HG03097 (cell line): ENCODE measurements around the gene MAPKAPK3.

Experiments used
- ATAC-seq: cut with Tn5 transposase; IDR thresholded peaks from one replicate; pipeline ENCODE4 v1.9.1; 2021; ENCODE audit not compliant: unreplicated experiment, low FRiP score

Gene MAPKAPK3

GRCh38 chr3:50607271-50608091 lies 9.5 kb upstream of the MAPKAPK3 start:
- no peak for ATAC-seq

- no peak for ATAC-seq
These were observed 8.7 kb upstream of the MAPKAPK3 start for GRCh38 chr3:50608278-50608677.

- ATAC-seq = no peak
These were observed 7.7 kb upstream of the MAPKAPK3 start for GRCh38 chr3:50609071-50609762.

DNA sequence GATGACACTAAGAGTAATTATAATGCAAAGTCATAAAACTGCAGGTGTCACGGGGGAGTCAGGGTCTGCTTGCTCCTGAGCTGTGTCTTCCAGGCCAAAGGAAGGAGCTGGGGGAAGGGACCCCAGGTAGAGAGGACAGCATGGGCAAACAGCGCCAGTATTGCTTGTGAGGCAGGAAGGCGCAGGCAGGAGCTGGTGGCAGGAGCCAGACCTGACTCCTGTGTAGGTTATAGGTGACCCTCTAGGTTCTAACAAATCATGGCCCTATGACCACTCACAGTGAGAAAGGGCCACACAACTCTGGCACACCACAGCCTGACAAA lies 7.2 kb upstream of the MAPKAPK3 start:
- no peak for ATAC-seq

DNA sequence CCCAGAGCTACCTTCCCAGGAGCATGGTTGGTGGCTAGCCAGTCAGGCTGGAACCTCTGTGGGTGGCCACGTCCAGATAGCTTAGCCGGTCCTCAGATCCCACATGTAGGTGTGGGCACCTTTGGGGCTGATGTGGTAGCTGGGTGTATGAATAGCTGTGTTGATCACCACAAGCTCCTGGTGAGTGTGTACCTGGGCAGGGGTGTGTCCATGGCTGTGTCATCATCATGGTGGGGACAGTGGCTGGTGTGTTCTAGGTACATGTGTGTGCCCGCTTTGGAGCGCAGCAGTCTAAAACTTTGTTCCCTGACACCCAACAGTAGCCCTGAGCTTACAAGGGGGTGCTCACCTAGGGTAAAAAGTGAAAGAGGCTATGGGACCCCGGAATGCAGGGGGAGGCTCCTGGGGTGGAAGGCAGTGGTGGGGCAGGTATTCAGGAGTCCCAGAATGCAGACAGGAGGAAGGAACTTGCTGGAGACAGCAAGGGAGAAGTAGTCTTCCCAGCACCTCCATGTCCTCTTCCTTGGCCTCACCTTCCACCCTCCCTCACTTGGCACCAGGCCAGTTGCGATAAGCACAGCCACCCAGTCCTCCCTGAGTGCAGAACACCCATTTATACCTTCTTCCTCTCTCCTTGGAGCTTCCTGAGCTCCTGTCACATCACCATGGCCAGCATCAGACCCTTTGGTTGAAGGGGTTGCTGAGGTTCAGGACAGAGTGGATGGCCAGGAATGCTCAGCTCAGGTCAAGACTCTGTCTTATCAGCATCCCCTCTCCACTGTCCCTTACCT lies 6.6 kb upstream of the MAPKAPK3 start:
- no peak for ATAC-seq

GRCh38 chr3:50610992-50611463 lies 5.9 kb upstream of the MAPKAPK3 start:
- no peak for ATAC-seq

- ATAC-seq = peak; percentile 49
These were observed 5.3 kb upstream of the MAPKAPK3 start, which contains the start of gene CISH for GRCh38 chr3:50611464-50612233. Gene CISH (minus strand): TSS chr3:50611774. CDS start chr3:50611650, 124 bp downstream.

DNA sequence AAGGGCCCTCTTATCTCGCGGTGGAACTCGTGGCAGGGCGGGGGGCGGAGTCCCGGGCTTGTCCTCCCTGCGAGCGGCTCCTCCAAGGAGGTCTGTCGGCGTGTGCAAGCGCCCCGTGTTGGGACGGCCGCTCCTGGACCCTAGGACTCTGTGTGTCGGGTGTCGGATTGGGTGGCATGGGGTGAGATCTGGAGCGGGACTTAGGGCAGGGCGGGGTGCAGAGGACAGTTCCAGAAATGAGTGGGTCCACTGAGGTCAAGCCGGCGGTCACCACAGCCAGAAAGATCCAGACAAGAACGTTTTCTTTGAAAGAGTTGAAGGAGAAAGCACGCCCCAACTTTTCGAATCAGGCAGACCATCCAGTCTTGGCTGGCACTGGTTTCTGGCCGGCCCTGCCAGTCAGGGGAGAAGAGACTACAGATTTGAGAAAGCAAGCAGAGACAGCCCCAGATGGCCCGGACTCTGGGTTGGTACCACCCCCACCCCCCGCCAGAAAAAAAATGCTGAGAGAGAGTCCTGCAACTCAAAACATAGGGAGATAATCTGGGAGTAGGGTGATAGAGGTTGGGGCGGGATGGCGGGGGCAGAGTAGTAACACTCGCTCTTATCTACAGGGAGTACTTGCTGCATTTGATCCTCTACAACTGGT lies 4.6 kb upstream of the MAPKAPK3 start:
- no peak for ATAC-seq

GRCh38 chr3:50612970-50613846 lies 3.7 kb upstream of the MAPKAPK3 start:
- ATAC-seq = no peak

- ATAC-seq = no peak
These were observed 1.8 kb upstream of the MAPKAPK3 start for GRCh38 chr3:50615190-50615589.

- ATAC-seq = peak; percentile 28
These were observed 765 bp upstream of the MAPKAPK3 start for GRCh38 chr3:50616003-50616769.

DNA sequence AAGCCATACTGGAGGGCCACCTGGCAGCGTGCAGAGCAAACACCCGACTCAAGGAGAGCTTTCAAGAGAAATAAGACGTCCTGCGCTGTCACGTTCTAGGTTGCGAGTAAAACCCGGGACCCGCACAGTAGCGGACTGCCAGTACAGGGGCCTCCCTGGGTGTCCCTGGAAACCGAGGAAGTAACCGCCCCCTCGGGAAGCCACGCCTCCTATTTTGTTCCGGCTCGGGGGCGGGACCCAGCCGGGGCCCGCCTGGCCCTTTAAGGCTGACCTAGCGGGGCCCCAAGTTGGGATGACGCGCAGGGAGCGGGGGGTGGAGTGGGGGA lies 218 bp upstream of the MAPKAPK3 start:
- peak; percentile 57 for ATAC-seq

GRCh38 chr3:50617911-50618481 lies 1.0 kb downstream of the MAPKAPK3 start:
- ATAC-seq = no peak

DNA sequence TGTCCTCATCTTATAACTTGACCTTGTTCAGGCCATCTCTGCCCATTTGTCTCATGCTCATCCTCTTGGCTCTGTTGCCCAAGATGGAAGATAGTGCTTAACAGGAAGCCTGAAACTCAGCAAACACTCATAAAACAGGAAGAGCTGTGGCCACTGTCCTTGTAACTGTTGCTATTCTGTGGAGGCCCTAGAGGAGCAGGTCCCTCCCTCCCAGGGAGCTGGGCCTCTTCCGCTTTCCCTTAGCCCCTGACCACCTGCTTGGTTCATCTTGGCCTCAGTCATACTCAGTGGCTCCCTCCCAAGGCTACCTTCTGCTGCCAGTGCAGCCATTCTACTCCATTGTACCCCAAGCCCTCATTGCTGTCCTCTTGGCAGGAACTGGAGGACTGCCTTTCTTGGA lies 3.5 kb downstream of the MAPKAPK3 start:
- no peak for ATAC-seq

GRCh38 chr3:50620820-50621219 lies 3.9 kb downstream of the MAPKAPK3 start:
- ATAC-seq = no peak

- no peak for ATAC-seq
These were observed 5.9 kb downstream of the MAPKAPK3 start for GRCh38 chr3:50622881-50623280.

GRCh38 chr3:50623840-50624474 lies 7.0 kb downstream of the MAPKAPK3 start:
- no peak for ATAC-seq

- no peak for ATAC-seq
These were observed 7.7 kb downstream of the MAPKAPK3 start for GRCh38 chr3:50624634-50625033.
